Measurements from ENCODE around the gene GRB10. TPM values are rescaled to one million over a fixed set of nuclear protein-coding genes. Genes with fewer than 3 reads are reported as not detected.

The GRB10 gene
- polyA plus RNA-seq, 6 donors from 2014 or later: 0.24 TPM; not detected in 5

- H3K27me3 Mint-ChIP-seq: peaks cover 4 to 24% (median 6%) of the 10 kb centered on the region in 3 donors
- ATAC-seq (ENCODE audit: low read depth in 2 of 2) (no peak), DNase-seq (no peak)
- no peak overlapping the region for H3K27ac Mint-ChIP-seq
- no peak overlapping the region for H3K4me3 Mint-ChIP-seq
- peaks cover 0 to 10% (median 0%) of the 10 kb centered on the region in 7 donors for H3K9me3 Mint-ChIP-seq
- H3K36me3 Mint-ChIP-seq: peaks cover 0 to 13% of the 10 kb centered on the region in 2 donors
- no peaks in the 10 kb centered on the region for H3K4me1 Mint-ChIP-seq
Observed at GRCh38 chr7:50712252-50713122, 70.2 kb downstream of the GRB10 start.

GRCh38 chr7:50711271-50712175 is 71.2 kb downstream of the GRB10 start:
- no peak overlapping the region for H3K27ac Mint-ChIP-seq
- ATAC-seq (ENCODE audit: low read depth in 2 of 2): no peak
- DNase-seq: no peak
- H3K27me3 Mint-ChIP-seq: peaks cover 4 to 24% (median 10%) of the 10 kb centered on the region in 3 donors
- peaks cover 0 to 13% of the 10 kb centered on the region in 2 donors for H3K36me3 Mint-ChIP-seq
- H3K9me3 Mint-ChIP-seq: peaks cover 0 to 10% (median 0%) of the 10 kb centered on the region in 7 donors
- no peak overlapping the region for H3K4me3 Mint-ChIP-seq
- no peaks in the 10 kb centered on the region for H3K4me1 Mint-ChIP-seq

GRCh38 chr7:50710441-50711154 is 72.1 kb downstream of the GRB10 start:
- H3K4me1 Mint-ChIP-seq: no peaks in the 10 kb centered on the region
- peaks cover 4 to 24% (median 8%) of the 10 kb centered on the region in 3 donors for H3K27me3 Mint-ChIP-seq
- H3K9me3 Mint-ChIP-seq: peaks cover 0 to 10% (median 0%) of the 10 kb centered on the region in 7 donors
- H3K36me3 Mint-ChIP-seq: peaks cover 0 to 13% of the 10 kb centered on the region in 2 donors
- ATAC-seq (ENCODE audit: low read depth in 2 of 2) (no peak), DNase-seq (no peak)
- H3K4me3 Mint-ChIP-seq: no peak overlapping the region
- H3K27ac Mint-ChIP-seq: no peak overlapping the region

GRCh38 chr7:50709151-50709550 is 73.5 kb downstream of the GRB10 start:
- DNase-seq (no peak), ATAC-seq (ENCODE audit: low read depth in 2 of 2) (no peak)
- Mint-ChIP-seq H3K4me3 (no peak overlapping the region), H3K27ac (no peak overlapping the region), H3K9me3 (peaks cover 0 to 10% (median 0%) of the 10 kb centered on the region in 7 donors), H3K36me3 (peaks cover 0 to 13% of the 10 kb centered on the region in 2 donors), H3K4me1 (no peaks in the 10 kb centered on the region), H3K27me3 (peaks cover 4 to 24% (median 5%) of the 10 kb centered on the region in 3 donors)

GRCh38 chr7:50707236-50708006 is 75.3 kb downstream of the GRB10 start:
- Mint-ChIP-seq H3K27ac (peak overlapping the region in 1 of 6 donors; percentile 10), H3K4me1 (no peaks in the 10 kb centered on the region), H3K27me3 (peaks cover 0 to 17% (median 5%) of the 10 kb centered on the region in 3 donors), H3K4me3 (no peak overlapping the region), H3K36me3 (no peaks in the 10 kb centered on the region), H3K9me3 (no peaks in the 10 kb centered on the region)
- ATAC-seq (ENCODE audit: low read depth in 2 of 2) (no peak), DNase-seq (no peak)

GRCh38 chr7:50706469-50706937 is 76.2 kb downstream of the GRB10 start:
- no peak overlapping the region for H3K4me3 Mint-ChIP-seq
- no peaks in the 10 kb centered on the region for H3K4me1 Mint-ChIP-seq
- no peaks in the 10 kb centered on the region for H3K9me3 Mint-ChIP-seq
- H3K36me3 Mint-ChIP-seq: no peaks in the 10 kb centered on the region
- no peak overlapping the region for H3K27ac Mint-ChIP-seq
- ATAC-seq (ENCODE audit: low read depth in 2 of 2): no peak
- peaks cover 0 to 17% (median 5%) of the 10 kb centered on the region in 3 donors for H3K27me3 Mint-ChIP-seq
- DNase-seq: no peak

- Mint-ChIP-seq H3K9me3 (no peaks in the 10 kb centered on the region), H3K4me3 (no peak overlapping the region), H3K27me3 (peaks cover 0 to 11% (median 5%) of the 10 kb centered on the region in 3 donors), H3K27ac (no peak overlapping the region), H3K36me3 (no peaks in the 10 kb centered on the region), H3K4me1 (no peaks in the 10 kb centered on the region)
- DNase-seq (no peak), ATAC-seq (ENCODE audit: low read depth in 2 of 2) (no peak)
Observed at GRCh38 chr7:50704844-50705243, 77.9 kb downstream of the GRB10 start.

GRCh38 chr7:50703654-50704053 is 79.0 kb downstream of the GRB10 start:
- Mint-ChIP-seq H3K27me3 (peaks cover 0 to 6% (median 5%) of the 10 kb centered on the region in 3 donors), H3K9me3 (no peaks in the 10 kb centered on the region), H3K4me3 (no peak overlapping the region), H3K36me3 (no peaks in the 10 kb centered on the region), H3K27ac (no peak overlapping the region), H3K4me1 (no peaks in the 10 kb centered on the region)
- DNase-seq: no peak
- no peak for ATAC-seq (ENCODE audit: low read depth in 2 of 2)

- ATAC-seq (ENCODE audit: low read depth in 2 of 2) (no peak), DNase-seq (no peak)
- Mint-ChIP-seq H3K9me3 (no peaks in the 10 kb centered on the region), H3K27ac (no peak overlapping the region), H3K36me3 (no peaks in the 10 kb centered on the region), H3K27me3 (peaks cover 0 to 6% (median 4%) of the 10 kb centered on the region in 3 donors), H3K4me1 (no peaks in the 10 kb centered on the region), H3K4me3 (no peak overlapping the region)
Observed at GRCh38 chr7:50699143-50699542, 83.6 kb downstream of the GRB10 start.

- no peak for DNase-seq
- Mint-ChIP-seq H3K27me3 (peaks cover 0 to 4% (median 0%) of the 10 kb centered on the region in 3 donors), H3K27ac (no peak overlapping the region), H3K4me3 (no peak overlapping the region), H3K36me3 (no peaks in the 10 kb centered on the region), H3K9me3 (no peaks in the 10 kb centered on the region), H3K4me1 (no peaks in the 10 kb centered on the region)
- no peak for ATAC-seq (ENCODE audit: low read depth in 2 of 2)
Observed at GRCh38 chr7:50697748-50698147, 84.9 kb downstream of the GRB10 start.

GRCh38 chr7:50696810-50697582 is 85.7 kb downstream of the GRB10 start:
- Mint-ChIP-seq H3K4me1 (no peaks in the 10 kb centered on the region), H3K4me3 (no peak overlapping the region), H3K27me3 (peaks cover 0 to 4% (median 0%) of the 10 kb centered on the region in 3 donors), H3K36me3 (no peaks in the 10 kb centered on the region), H3K27ac (no peak overlapping the region), H3K9me3 (no peaks in the 10 kb centered on the region)
- ATAC-seq (ENCODE audit: low read depth in 2 of 2) (no peak), DNase-seq (no peak)

- H3K4me3 Mint-ChIP-seq: no peak overlapping the region
- ATAC-seq (ENCODE audit: low read depth in 2 of 2) (no peak), DNase-seq (no peak)
- no peaks in the 10 kb centered on the region for H3K36me3 Mint-ChIP-seq
- no peaks in the 10 kb centered on the region for H3K9me3 Mint-ChIP-seq
- no peak overlapping the region for H3K27ac Mint-ChIP-seq
- no peaks in the 10 kb centered on the region for H3K4me1 Mint-ChIP-seq
- peaks cover 0 to 4% (median 0%) of the 10 kb centered on the region in 3 donors for H3K27me3 Mint-ChIP-seq
Observed at GRCh38 chr7:50695026-50695425, 87.7 kb downstream of the GRB10 start.

All from naive B cell (primary cell).